ENCODE results near the gene TSPAN6.

DNA sequence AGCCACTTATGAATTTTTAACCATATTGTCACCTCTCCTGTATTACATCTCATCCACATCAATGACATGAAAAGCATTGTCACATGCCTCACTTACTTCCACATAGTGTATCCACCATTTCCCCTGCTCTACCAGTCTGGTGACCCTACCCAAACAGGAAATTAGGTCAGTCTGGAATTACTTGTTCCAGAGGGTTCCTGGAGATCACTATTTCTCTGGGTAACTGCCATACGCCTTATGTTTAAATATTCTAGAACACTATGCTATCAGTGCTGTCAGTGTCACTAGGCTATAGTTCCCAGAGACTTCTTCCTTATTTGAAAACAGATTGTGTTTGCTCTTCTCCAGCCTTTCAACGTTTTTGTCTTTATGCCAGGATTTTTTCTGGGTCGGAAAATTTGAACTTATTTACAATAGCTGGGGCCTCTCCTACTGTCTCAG lies 22.4 kb upstream of the TSPAN6 start:
- TF ChIP-seq, protein P1, sequence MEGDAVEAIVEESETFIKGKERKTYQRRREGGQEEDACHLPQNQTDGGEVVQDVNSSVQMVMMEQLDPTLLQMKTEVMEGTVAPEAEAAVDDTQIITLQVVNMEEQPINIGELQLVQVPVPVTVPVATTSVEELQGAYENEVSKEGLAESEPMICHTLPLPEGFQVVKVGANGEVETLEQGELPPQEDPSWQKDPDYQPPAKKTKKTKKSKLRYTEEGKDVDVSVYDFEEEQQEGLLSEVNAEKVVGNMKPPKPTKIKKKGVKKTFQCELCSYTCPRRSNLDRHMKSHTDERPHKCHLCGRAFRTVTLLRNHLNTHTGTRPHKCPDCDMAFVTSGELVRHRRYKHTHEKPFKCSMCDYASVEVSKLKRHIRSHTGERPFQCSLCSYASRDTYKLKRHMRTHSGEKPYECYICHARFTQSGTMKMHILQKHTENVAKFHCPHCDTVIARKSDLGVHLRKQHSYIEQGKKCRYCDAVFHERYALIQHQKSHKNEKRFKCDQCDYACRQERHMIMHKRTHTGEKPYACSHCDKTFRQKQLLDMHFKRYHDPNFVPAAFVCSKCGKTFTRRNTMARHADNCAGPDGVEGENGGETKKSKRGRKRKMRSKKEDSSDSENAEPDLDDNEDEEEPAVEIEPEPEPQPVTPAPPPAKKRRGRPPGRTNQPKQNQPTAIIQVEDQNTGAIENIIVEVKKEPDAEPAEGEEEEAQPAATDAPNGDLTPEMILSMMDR (IDR thresholded peaks at IDR 0.05), result no peak
- no peak for TF ChIP-seq ZFX (IDR thresholded peaks at IDR 0.05; ENCODE audit: borderline replicate concordance)
